SK-N-SH treated with all-trans-retinoic acid at 6 μM for 48 hours (cell line): ENCODE measurements around the gene EDEM1.
A peak's percentile ranks its signal among the peaks of the same experiment; 100 is the strongest.

Source experiments
- ATAC-seq: fragments of 200-7000 bp; cut with Tn5 transposase; 3 replicates; pipeline ENCODE4 v1.9.1; 2020; ENCODE audit warnings: mild to moderate bottlenecking, moderate library complexity
- ARNTL ChIP-seq: fragments of 450-650 bp; formaldehyde crosslinking; IDR thresholded peaks from 2 replicates; pipeline ENCODE4 v1.5.0; 2020; ENCODE audit warnings: low read depth, mild to moderate bottlenecking, moderate library complexity, borderline replicate concordance
- CREB5 ChIP-seq: fragments of 250-450 bp; sonication (Bioruptor Pico); IDR thresholded peaks from 2 replicates; pipeline ENCODE4 v1.5.1; 2020; ENCODE audit warnings: low read depth, mild to moderate bottlenecking, moderate library complexity
- CSDC2 ChIP-seq: fragments of 250-450 bp; sonication (Bioruptor Pico); IDR thresholded peaks from 2 replicates; pipeline ENCODE4 v1.5.0; 2020; ENCODE audit warnings: mild to moderate bottlenecking, moderate library complexity
- CSRNP3 ChIP-seq: fragments of 250-450 bp; sonication (Bioruptor Pico); IDR thresholded peaks from 2 replicates; pipeline ENCODE4 v1.5.1; 2021; ENCODE audit warnings: mild to moderate bottlenecking, moderate library complexity
- ESRRG ChIP-seq: fragments of 250-450 bp; sonication (Bioruptor Pico); IDR thresholded peaks from 2 replicates; pipeline ENCODE4 v1.6.1; 2021; ENCODE audit warnings: mild to moderate bottlenecking
- PATZ1 ChIP-seq: fragments of 250-450 bp; sonication (Bioruptor Pico); IDR thresholded peaks from 2 replicates; pipeline ENCODE4 v1.8.0; 2020; ENCODE audit warnings: mild to moderate bottlenecking, moderate library complexity, borderline replicate concordance
- SNAI2 ChIP-seq: fragments of 250-450 bp; sonication (Bioruptor Pico); IDR thresholded peaks from 2 replicates; pipeline ENCODE4 v1.5.0; 2020; ENCODE audit warnings: mild to moderate bottlenecking, moderate library complexity
- TOX ChIP-seq: fragments of 250-450 bp; sonication (Bioruptor Pico); IDR thresholded peaks from 2 replicates; pipeline ENCODE4 v1.8.0; 2021; ENCODE audit warnings: mild to moderate bottlenecking, moderate library complexity, borderline replicate concordance
- ZFP3 ChIP-seq: fragments of 250-450 bp; sonication (Bioruptor Pico); IDR thresholded peaks from 2 replicates; pipeline ENCODE4 v1.5.0; 2020; ENCODE audit warnings: mild to moderate bottlenecking, moderate library complexity
- ZFP30 ChIP-seq: fragments of 450-650 bp; formaldehyde crosslinking; IDR thresholded peaks from 2 replicates; pipeline ENCODE4 v1.5.0; 2022; ENCODE audit warnings: mild to moderate bottlenecking, moderate library complexity
- ZNF565 ChIP-seq: fragments of 450-650 bp; formaldehyde crosslinking; conservative IDR thresholded peaks from 2 replicates; pipeline ENCODE4 v1.5.0; 2020; ENCODE audit warnings: low read depth, mild to moderate bottlenecking, moderate library complexity
- ZNF70 ChIP-seq: fragments of 450-650 bp; formaldehyde crosslinking; IDR thresholded peaks from 2 replicates; pipeline ENCODE4 v1.5.0; 2020; ENCODE audit warnings: mild to moderate bottlenecking, moderate library complexity
- ZNF8 ChIP-seq: fragments of 450-650 bp; formaldehyde crosslinking; IDR thresholded peaks from 2 replicates; pipeline ENCODE4 v1.5.0; 2020; ENCODE audit warnings: mild to moderate bottlenecking, moderate library complexity

Gene EDEM1

GRCh38 chr3:5248822-5249221, 61.3 kb downstream of the EDEM1 start (continued):
- TF ChIP-seq PATZ1 (no peak), ZNF8 (CRISPR knock-in tag) (no peak), ZNF70 (CRISPR knock-in tag) (no peak), SNAI2 (CRISPR knock-in tag) (no peak), ARNTL (CRISPR knock-in tag) (no peak)

DNA sequence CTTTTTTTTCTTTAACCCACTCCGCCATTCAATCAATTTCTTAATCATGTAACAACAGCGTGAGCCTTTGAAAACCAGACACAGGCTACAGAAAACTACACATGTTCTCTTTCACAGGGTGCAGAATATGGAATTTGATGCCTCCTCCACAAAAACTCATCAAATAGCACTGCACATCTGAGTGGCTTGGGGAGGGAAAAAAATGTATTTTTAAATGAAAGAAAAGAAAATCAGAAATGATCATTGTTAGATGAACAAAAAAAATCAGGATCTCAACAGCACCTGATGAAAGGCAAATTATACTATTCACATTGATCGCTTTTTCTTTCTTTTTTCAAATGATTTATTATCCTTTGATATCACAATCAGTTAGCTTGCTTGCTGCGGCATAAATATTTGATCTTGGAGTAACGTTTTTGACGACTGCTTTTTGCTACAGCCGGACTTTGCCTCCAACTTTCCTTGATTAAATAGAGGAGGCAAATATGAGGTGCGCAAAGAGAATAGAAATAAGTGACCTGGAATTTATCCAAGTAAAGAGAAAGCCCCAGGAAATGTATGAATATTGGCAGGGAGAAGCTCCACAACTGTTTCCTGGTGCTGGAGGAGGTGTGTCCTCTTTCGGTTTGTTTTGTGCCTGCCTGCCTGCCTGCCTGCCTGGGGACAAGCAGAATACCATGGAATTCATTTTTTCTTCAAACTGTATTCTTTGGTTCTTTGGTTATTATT, 63.1 kb downstream of the EDEM1 start:
- peak; percentile 62 for ATAC-seq
- TF ChIP-seq TOX (CRISPR knock-in tag), result no peak
- no peak for TF ChIP-seq ZNF565 (CRISPR knock-in tag)
- TF ChIP-seq ESRRG, result no peak
- no peak for TF ChIP-seq CSDC2 (CRISPR knock-in tag)
- TF ChIP-seq CREB5, result no peak

DNA sequence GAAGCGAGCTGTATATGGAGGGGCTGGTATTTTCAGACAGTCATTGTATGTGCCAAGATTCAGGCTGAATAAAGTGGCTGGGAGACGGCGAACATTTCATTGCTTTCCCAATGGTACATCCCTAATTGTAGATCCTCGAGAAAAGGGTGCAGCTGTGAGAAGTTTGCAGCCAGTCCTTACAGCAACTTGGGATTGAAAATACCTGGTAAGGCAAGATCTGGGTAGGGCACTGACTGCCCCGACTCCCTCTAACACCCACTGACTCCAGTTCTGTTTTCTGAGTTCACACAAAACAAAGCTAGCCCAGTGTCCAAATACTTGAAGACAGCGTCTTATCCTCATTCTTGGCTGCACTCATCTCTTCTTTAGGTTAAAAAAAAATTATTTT, 63.7 kb downstream of the EDEM1 start:
- TF ChIP-seq CSRNP3, result no peak
- no peak for TF ChIP-seq ZNF565 (CRISPR knock-in tag)
- TF ChIP-seq ZFP30 (CRISPR knock-in tag), result no peak
- TF ChIP-seq CREB5, result no peak
- TF ChIP-seq ESRRG, result no peak
- no peak for TF ChIP-seq TOX (CRISPR knock-in tag)
- TF ChIP-seq ZFP3 (CRISPR knock-in tag), result no peak
- no peak for TF ChIP-seq PATZ1
- no peak for ATAC-seq

GRCh38 chr3:5252131-5252530, 64.6 kb downstream of the EDEM1 start:
- no peak for ATAC-seq
- no peak for TF ChIP-seq SNAI2 (CRISPR knock-in tag)
- TF ChIP-seq, all 23 proteins: peak for 0

GRCh38 chr3:5254281-5255048, 67.0 kb downstream of the EDEM1 start:
- TF ChIP-seq PATZ1 (no peak), ARNTL (CRISPR knock-in tag) (no peak), CSDC2 (CRISPR knock-in tag) (no peak)
- no peak for ATAC-seq
